ENCODE results near the gene DMTF1. TPM values are rescaled to one million over a fixed set of nuclear protein-coding genes. Genes with fewer than 3 reads are reported as not detected.

The DMTF1 gene
- total RNA-seq, 4 donors from 2014 or later = 64.4 to 121 (median 78.4) TPM

- no peak for DNase-seq (ENCODE audit: low spot score)
- TF ChIP-seq CTCF (IDR thresholded peaks at IDR 0.05) = no peak
- no peak for ATAC-seq (ENCODE audit: low FRiP score)
Measured at GRCh38 chr7:87154166-87154565, 1.9 kb downstream of the DMTF1 start.

- DNase-seq (ENCODE audit: low spot score) (no peak), ATAC-seq (ENCODE audit: low FRiP score) (no peak)
- TF ChIP-seq CTCF (IDR thresholded peaks at IDR 0.05) = no peak
Measured at GRCh38 chr7:87154569-87154968, 2.3 kb downstream of the DMTF1 start.

- no peak for ATAC-seq (ENCODE audit: low FRiP score)
Measured at GRCh38 chr7:87155788-87156187, 3.5 kb downstream of the DMTF1 start.

GRCh38 chr7:87156709-87157108 lies 4.5 kb downstream of the DMTF1 start:
- ATAC-seq (ENCODE audit: low FRiP score) (no peak), DNase-seq (ENCODE audit: low spot score) (no peak)
- TF ChIP-seq CTCF (IDR thresholded peaks at IDR 0.05) = no peak

More at GRCh38 chr7:87155788-87156187, 3.5 kb downstream of the DMTF1 start:
- DNase-seq (ENCODE audit: low spot score) = no peak
- TF ChIP-seq CTCF (IDR thresholded peaks at IDR 0.05) = no peak

- no peak for ATAC-seq (ENCODE audit: low FRiP score)
Measured at GRCh38 chr7:87159538-87159937, 7.3 kb downstream of the DMTF1 start.

GRCh38 chr7:87164433-87164832 lies 12.2 kb downstream of the DMTF1 start:
- TF ChIP-seq CTCF (IDR thresholded peaks at IDR 0.05) = no peak
- ATAC-seq (ENCODE audit: low FRiP score) = no peak

More at GRCh38 chr7:87159538-87159937, 7.3 kb downstream of the DMTF1 start:
- DNase-seq (ENCODE audit: low spot score) = no peak
- no peak for TF ChIP-seq CTCF (IDR thresholded peaks at IDR 0.05)

GRCh38 chr7:87170828-87171227 lies 18.6 kb downstream of the DMTF1 start:
- TF ChIP-seq CTCF (IDR thresholded peaks at IDR 0.05) = no peak
- DNase-seq (ENCODE audit: low spot score) (no peak), ATAC-seq (ENCODE audit: low FRiP score) (no peak)

More at GRCh38 chr7:87164433-87164832, 12.2 kb downstream of the DMTF1 start:
- DNase-seq (ENCODE audit: low spot score) = no peak
